Lower lobe of right lung (tissue), 2 donors: ENCODE results near the gene USP54. TPM values are rescaled to one million over a fixed set of nuclear protein-coding genes. Genes with fewer than 3 reads are reported as not detected.

ENCODE experiments used
- ATAC-seq, 2 donors: fragments of 200-7000 bp; cut with Tn5 transposase; one replicate each; pipeline ENCODE4 v1.9.1; 2020 to 2022; ENCODE audit warnings: mild to moderate bottlenecking in 2 of 2, moderate library complexity in 2 of 2
- DNase-seq: peaks from one replicate; pipeline ENCODE4 v3.0.0-alpha.2; 2020
- H3K27ac ChIP-seq: fragments of 200-600 bp; one replicate; pipeline ENCODE4 v1.8.0; 2022
- H3K27me3 ChIP-seq: fragments of 200-600 bp; one replicate; pipeline ENCODE4 v1.8.0; 2022; ENCODE audit warnings: low read depth
- H3K36me3 ChIP-seq: fragments of 200-600 bp; one replicate; pipeline ENCODE4 v1.8.0; 2022; ENCODE audit warnings: mild to moderate bottlenecking
- H3K4me1 ChIP-seq: fragments of 200-600 bp; one replicate; pipeline ENCODE4 v1.8.0; 2022
- H3K4me3 ChIP-seq: fragments of 200-600 bp; one replicate; pipeline ENCODE4 v1.8.0; 2022; ENCODE audit warnings: mild to moderate bottlenecking
- H3K9me3 ChIP-seq: fragments of 200-600 bp; one replicate; pipeline ENCODE4 v1.8.0; 2022
- CTCF ChIP-seq: fragments of 200-600 bp; IDR thresholded peaks from one replicate; pipeline ENCODE4 v1.8.0; 2022; ENCODE audit warnings: antibody characterized with exemption, mild to moderate bottlenecking
- intact Hi-C: fragments of 100-400 bp; cut with DNase I; formaldehyde crosslinking; loops from one replicate; pipeline ENCODE4 v1.11.0; 2022
- total RNA-seq: library from RNA; stranded (reverse); fragmentation: NEBNext Ultra II Directional; extraction: Animal tissue kit (Norgen Biotek cat#: 25700); gene quantifications from one replicate; pipeline ENCODE4 v1.2.1, GENCODE V29; 2021
- donor health status: DM: no; HTN: yes; CAD: no; lungs with severe emphysema.

Gene USP54
- total RNA-seq, 1 donor from 2014 or later, result 97.4 TPM

GRCh38 chr10:73506074-73506473, 85.1 kb downstream of the USP54 start:
- no peak overlapping the region for H3K4me3 ChIP-seq
- no peak overlapping the region for H3K27ac ChIP-seq
- no peaks in the 10 kb centered on the region for H3K27me3 ChIP-seq
- H3K4me1 ChIP-seq, result no peaks in the 10 kb centered on the region
- peaks cover 38% of the 10 kb centered on the region for H3K36me3 ChIP-seq
- TF ChIP-seq CTCF, result no peak
- no peaks in the 10 kb centered on the region for H3K9me3 ChIP-seq
- intact Hi-C loops, result no loop called here
- DNase-seq (no peak), ATAC-seq (no peak)

- H3K27ac ChIP-seq, result no peak overlapping the region
- intact Hi-C loops, result no loop called here
- ATAC-seq (no peak), DNase-seq (no peak)
- H3K4me1 ChIP-seq, result no peaks in the 10 kb centered on the region
- H3K9me3 ChIP-seq, result no peaks in the 10 kb centered on the region
- H3K27me3 ChIP-seq, result no peaks in the 10 kb centered on the region
- H3K4me3 ChIP-seq, result no peak overlapping the region
- peaks cover 64% of the 10 kb centered on the region for H3K36me3 ChIP-seq
- TF ChIP-seq CTCF, result no peak
Measured at GRCh38 chr10:73503037-73503436, 88.1 kb downstream of the USP54 start.

- Histone ChIP-seq H3K36me3 (peaks cover 69% of the 10 kb centered on the region), H3K27ac (no peak overlapping the region), H3K9me3 (no peaks in the 10 kb centered on the region), H3K4me1 (peaks cover 8% of the 10 kb centered on the region), H3K4me3 (no peak overlapping the region), H3K27me3 (no peaks in the 10 kb centered on the region)
- no peak for DNase-seq
- no peak for TF ChIP-seq CTCF
- intact Hi-C loops, result no loop called here
- ATAC-seq, result no peak
Measured at GRCh38 chr10:73501651-73502050, 89.5 kb downstream of the USP54 start.

- TF ChIP-seq CTCF, result no peak
- H3K36me3 ChIP-seq, result peaks cover 38% of the 10 kb centered on the region
- DNase-seq, result no peak
- H3K4me1 ChIP-seq, result peaks cover 36% of the 10 kb centered on the region
- no peaks in the 10 kb centered on the region for H3K27me3 ChIP-seq
- H3K4me3 ChIP-seq, result no peak overlapping the region
- intact Hi-C loops, result no loop called here
- H3K27ac ChIP-seq, result no peak overlapping the region
- ATAC-seq, result no peak
- H3K9me3 ChIP-seq, result no peaks in the 10 kb centered on the region
Measured at GRCh38 chr10:73497623-73498022, 93.5 kb downstream of the USP54 start.

- intact Hi-C loops, result no loop called here
- peak within 1 kb of the TSS; percentile 80 for H3K4me3 ChIP-seq
- peak within 1 kb of the TSS; percentile 97 for H3K27ac ChIP-seq
- H3K36me3 ChIP-seq, result peaks cover 31% of the 10 kb centered on the region
- no peaks in the 10 kb centered on the region for H3K9me3 ChIP-seq
- DNase-seq, result peak; percentile 95
- peaks cover 43% of the 10 kb centered on the region for H3K4me1 ChIP-seq
- H3K27me3 ChIP-seq, result no peaks in the 10 kb centered on the region
- ATAC-seq, result peak; percentile 92 to 95
- no peak for TF ChIP-seq CTCF
Measured at GRCh38 chr10:73495884-73496674, 95.1 kb downstream of the USP54 start, which contains the start of gene PPP3CB. TSS of gene PPP3CB (minus strand) at chr10:73496024. CDS start at chr10:73495889, 135 bp downstream.
